Measurements from ENCODE around the gene PSMG4. TPM values are rescaled to one million over a fixed set of nuclear protein-coding genes. Genes with fewer than 3 reads are reported as not detected.
A peak's percentile ranks its signal among the peaks of the same experiment; 100 is the strongest.

The PSMG4 gene
- total RNA-seq, 1 donor from 2014 or later: 37.2 TPM

GRCh38 chr6:3261921-3262320 is 3.2 kb downstream of the PSMG4 start:
- H3K27ac Mint-ChIP-seq (ENCODE audit: unreplicated experiment): no peak overlapping the region
- peaks cover 26% of the 10 kb centered on the region for H3K4me1 Mint-ChIP-seq (ENCODE audit: low read depth, unreplicated experiment)
- H3K27me3 Mint-ChIP-seq (ENCODE audit: unreplicated experiment): peaks cover 8% of the 10 kb centered on the region
- no peaks in the 10 kb centered on the region for H3K36me3 Mint-ChIP-seq (ENCODE audit: unreplicated experiment)
- peaks cover 9% of the 10 kb centered on the region for H3K9me3 Mint-ChIP-seq (ENCODE audit: unreplicated experiment)
- no peak overlapping the region for H3K4me3 Mint-ChIP-seq (ENCODE audit: unreplicated experiment)
- TF ChIP-seq CTCF (IDR thresholded peaks at IDR 0.05; ENCODE audit: partially characterized antibody, unreplicated experiment): no peak
- DNase-seq: no peak

- TF ChIP-seq CTCF (IDR thresholded peaks at IDR 0.05; ENCODE audit: partially characterized antibody, unreplicated experiment): no peak
- Mint-ChIP-seq H3K9me3 (ENCODE audit: unreplicated experiment) (peaks cover 9% of the 10 kb centered on the region), H3K27ac (ENCODE audit: unreplicated experiment) (no peak overlapping the region), H3K27me3 (ENCODE audit: unreplicated experiment) (peaks cover 10% of the 10 kb centered on the region), H3K4me1 (ENCODE audit: low read depth, unreplicated experiment) (peaks cover 29% of the 10 kb centered on the region), H3K4me3 (ENCODE audit: unreplicated experiment) (no peak overlapping the region), H3K36me3 (ENCODE audit: unreplicated experiment) (no peaks in the 10 kb centered on the region)
- DNase-seq: no peak
Measured at GRCh38 chr6:3263096-3263495, 4.3 kb downstream of the PSMG4 start.

- peaks cover 8% of the 10 kb centered on the region for H3K9me3 Mint-ChIP-seq (ENCODE audit: unreplicated experiment)
- H3K27me3 Mint-ChIP-seq (ENCODE audit: unreplicated experiment): peaks cover 9% of the 10 kb centered on the region
- H3K27ac Mint-ChIP-seq (ENCODE audit: unreplicated experiment): no peak overlapping the region
Measured at GRCh38 chr6:3264356-3264755, 5.6 kb downstream of the PSMG4 start.

GRCh38 chr6:3265671-3266070 is 6.9 kb downstream of the PSMG4 start:
- peaks cover 2% of the 10 kb centered on the region for H3K27me3 Mint-ChIP-seq (ENCODE audit: unreplicated experiment)
- no peak for TF ChIP-seq CTCF (IDR thresholded peaks at IDR 0.05; ENCODE audit: partially characterized antibody, unreplicated experiment)
- H3K4me1 Mint-ChIP-seq (ENCODE audit: low read depth, unreplicated experiment): peaks cover 25% of the 10 kb centered on the region
- DNase-seq: no peak
- H3K4me3 Mint-ChIP-seq (ENCODE audit: unreplicated experiment): no peak overlapping the region
- H3K27ac Mint-ChIP-seq (ENCODE audit: unreplicated experiment): peak overlapping the region; percentile 28
- H3K9me3 Mint-ChIP-seq (ENCODE audit: unreplicated experiment): peaks cover 2% of the 10 kb centered on the region
- H3K36me3 Mint-ChIP-seq (ENCODE audit: unreplicated experiment): peaks cover 4% of the 10 kb centered on the region

More at GRCh38 chr6:3264356-3264755, 5.6 kb downstream of the PSMG4 start:
- no peak for TF ChIP-seq CTCF (IDR thresholded peaks at IDR 0.05; ENCODE audit: partially characterized antibody, unreplicated experiment)
- Mint-ChIP-seq H3K36me3 (ENCODE audit: unreplicated experiment) (no peaks in the 10 kb centered on the region), H3K4me3 (ENCODE audit: unreplicated experiment) (no peak overlapping the region), H3K4me1 (ENCODE audit: low read depth, unreplicated experiment) (peaks cover 30% of the 10 kb centered on the region)
- DNase-seq: no peak

GRCh38 chr6:3266170-3266569 is 7.4 kb downstream of the PSMG4 start:
- no peak for TF ChIP-seq CTCF (IDR thresholded peaks at IDR 0.05; ENCODE audit: partially characterized antibody, unreplicated experiment)
- Mint-ChIP-seq H3K27me3 (ENCODE audit: unreplicated experiment) (peaks cover 2% of the 10 kb centered on the region), H3K9me3 (ENCODE audit: unreplicated experiment) (peaks cover 3% of the 10 kb centered on the region), H3K4me1 (ENCODE audit: low read depth, unreplicated experiment) (peaks cover 20% of the 10 kb centered on the region), H3K4me3 (ENCODE audit: unreplicated experiment) (no peak overlapping the region), H3K27ac (ENCODE audit: unreplicated experiment) (peak overlapping the region; percentile 43), H3K36me3 (ENCODE audit: unreplicated experiment) (peaks cover 8% of the 10 kb centered on the region)
- no peak for DNase-seq

Data from glutamatergic neuron (in vitro differentiated cells).